Smooth muscle cell (in vitro differentiated cells): ENCODE results near the gene CAMTA1. TPM values are rescaled to one million over a fixed set of nuclear protein-coding genes. Genes with fewer than 3 reads are reported as not detected.

Experiments used
- DNase-seq: peaks from one replicate; lab custom pipeline; 2025; ENCODE audit not compliant: unreplicated experiment; lab: John Stamatoyannopoulos, UW
- H2AFZ ChIP-seq: fragments of 200-600 bp; sonication (generic); 2 replicates; pipeline ENCODE4 v1.6.0; 2016; ENCODE audit warnings: antibody characterized with exemption, low read depth, mild to moderate bottlenecking
- H3F3A ChIP-seq: fragments of 200-600 bp; sonication (generic); 2 replicates; pipeline ENCODE4 v1.6.0; 2017; ENCODE audit warnings: antibody characterized with exemption, low read depth
- H3K27ac ChIP-seq: fragments of 200-600 bp; sonication (generic); 2 replicates; pipeline ENCODE4 v1.5.1; 2016; ENCODE audit warnings: low read depth, mild to moderate bottlenecking
- H3K27me3 ChIP-seq: fragments of 200-600 bp; sonication (generic); 2 replicates; pipeline ENCODE4 v1.6.1; 2016; ENCODE audit warnings: low read depth, mild to moderate bottlenecking
- H3K36me3 ChIP-seq: fragments of 200-600 bp; sonication (generic); 2 replicates; pipeline ENCODE4 v1.5.1; 2016; ENCODE audit warnings: low read depth
- H3K4me1 ChIP-seq: fragments of 200-600 bp; sonication (generic); 2 replicates; pipeline ENCODE4 v1.5.1; 2016; ENCODE audit warnings: low read depth
- H3K4me2 ChIP-seq: fragments of 200-600 bp; sonication (generic); 2 replicates; pipeline ENCODE4 v1.6.0; 2016; ENCODE audit warnings: mild to moderate bottlenecking
- H3K4me3 ChIP-seq: fragments of 200-600 bp; sonication (generic); 2 replicates; pipeline ENCODE4 v1.5.1; 2016; ENCODE audit warnings: mild to moderate bottlenecking
- H3K79me2 ChIP-seq: fragments of 200-600 bp; sonication (generic); 2 replicates; pipeline ENCODE4 v1.6.0; 2016; ENCODE audit warnings: low read depth, mild to moderate bottlenecking
- H3K9ac ChIP-seq: fragments of 200-600 bp; sonication (generic); 2 replicates; pipeline ENCODE4 v1.6.0; 2016; ENCODE audit warnings: low read depth
- H3K9me3 ChIP-seq: fragments of 200-600 bp; sonication (generic); replicated peaks from 2 replicates; pipeline ENCODE4 v1.5.1; 2016; ENCODE audit warnings: low read depth
- H4K20me1 ChIP-seq: fragments of 200-600 bp; sonication (generic); 2 replicates; pipeline ENCODE4 v1.6.0; 2016; ENCODE audit warnings: low read depth
- CTCF ChIP-seq: fragments of 200-600 bp; sonication (generic); IDR thresholded peaks from 2 replicates; pipeline ENCODE4 v1.5.1; 2017; ENCODE audit warnings: borderline replicate concordance, mild to moderate bottlenecking, antibody characterized with exemption; ENCODE audit not compliant: insufficient read depth, poor library complexity, severe bottlenecking
- WGBS: methylation state at CpG from one replicate; pipeline ENCODE4 v1.1.7; 2016; ENCODE audit warnings: low lambda C conversion rate; 5-methylcytosine and 5-hydroxymethylcytosine counted together
- polyA plus RNA-seq: library from polyadenylated mRNA; unstranded; fragments of >200 nt; fragmentation: Nextera tagmentation; extraction: Ambion mirVana; gene quantifications from 2 replicates; pipeline ENCODE4 v1.2.1, GENCODE V29; 2016
- total RNA-seq: library from RNA; depleted of rRNA; stranded (reverse); fragments of >200 nt; gene quantifications from 2 replicates; pipeline ENCODE4 v1.2.3, GENCODE V29; 2014

The CAMTA1 gene
- total and polyA plus RNA-seq, 2 experiments from 2014 or later, result 139 to 145 TPM

DNA sequence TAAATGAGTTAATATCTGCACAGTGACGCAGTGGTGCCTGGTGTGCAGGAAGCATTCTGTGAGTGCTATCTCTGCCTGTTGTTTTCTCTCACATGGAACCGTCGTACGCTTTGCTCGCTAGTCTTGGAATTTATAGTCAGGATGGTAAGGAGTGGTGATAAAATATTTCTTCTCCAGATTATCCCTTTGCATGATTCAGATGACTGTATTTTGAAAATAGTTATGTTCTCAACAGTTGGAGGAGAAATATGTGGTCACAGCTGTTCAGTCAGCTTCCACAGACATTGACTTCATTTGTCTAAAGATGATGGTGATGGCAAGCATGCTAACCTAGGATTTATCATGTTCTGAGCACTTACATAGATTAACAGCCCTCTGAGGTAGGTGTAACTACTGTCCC lies 944.5 kb downstream of the CAMTA1 start:
- no peaks in the 10 kb centered on the region for H3K36me3 ChIP-seq
- no peaks in the 10 kb centered on the region for H3K79me2 ChIP-seq
- H3K27me3 ChIP-seq, result no peaks in the 10 kb centered on the region
- no peaks in the 10 kb centered on the region for H3K4me1 ChIP-seq
- DNase-seq, result no peak
- H3F3A ChIP-seq, result no peaks in the 10 kb centered on the region
- no peak overlapping the region for H3K4me2 ChIP-seq
- H3K27ac ChIP-seq, result no peak overlapping the region
- no peaks in the 10 kb centered on the region for H3K9me3 ChIP-seq
- 94% methylated on average over 5 of the region's 5 CpGs for WGBS
- H4K20me1 ChIP-seq, result no peaks in the 10 kb centered on the region
- no peak for TF ChIP-seq CTCF
- H3K4me3 ChIP-seq, result no peak overlapping the region
- H3K9ac ChIP-seq, result no peak overlapping the region
- no peak overlapping the region for H2AFZ ChIP-seq

DNA sequence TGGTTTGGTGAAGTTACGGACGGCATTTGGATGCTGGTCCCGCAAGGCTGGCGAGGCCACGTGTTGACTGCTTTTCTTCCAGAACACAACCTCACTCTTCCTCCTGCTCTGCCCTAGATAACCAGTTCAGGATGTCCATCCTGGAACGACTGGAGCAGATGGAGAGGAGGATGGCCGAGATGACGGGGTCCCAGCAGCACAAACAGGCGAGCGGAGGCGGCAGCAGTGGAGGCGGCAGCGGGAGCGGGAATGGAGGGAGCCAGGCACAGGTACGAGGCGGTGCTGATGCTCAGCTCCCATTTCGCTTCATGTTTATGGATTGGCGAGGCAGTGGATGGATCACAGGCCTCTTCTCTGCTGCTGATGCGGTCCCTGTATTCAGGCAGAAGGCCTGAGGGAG lies 947.1 kb downstream of the CAMTA1 start:
- Histone ChIP-seq H3F3A (no peaks in the 10 kb centered on the region), H4K20me1 (no peaks in the 10 kb centered on the region), H3K4me1 (no peaks in the 10 kb centered on the region), H2AFZ (no peak overlapping the region), H3K36me3 (no peaks in the 10 kb centered on the region), H3K4me2 (no peak overlapping the region), H3K9ac (no peak overlapping the region), H3K79me2 (no peaks in the 10 kb centered on the region), H3K27me3 (no peaks in the 10 kb centered on the region), H3K4me3 (no peak overlapping the region), H3K27ac (no peak overlapping the region), H3K9me3 (no peaks in the 10 kb centered on the region)
- no peak for TF ChIP-seq CTCF
- WGBS, result 91% methylated on average over 19 of the region's 19 CpGs
- DNase-seq, result no peak

DNA sequence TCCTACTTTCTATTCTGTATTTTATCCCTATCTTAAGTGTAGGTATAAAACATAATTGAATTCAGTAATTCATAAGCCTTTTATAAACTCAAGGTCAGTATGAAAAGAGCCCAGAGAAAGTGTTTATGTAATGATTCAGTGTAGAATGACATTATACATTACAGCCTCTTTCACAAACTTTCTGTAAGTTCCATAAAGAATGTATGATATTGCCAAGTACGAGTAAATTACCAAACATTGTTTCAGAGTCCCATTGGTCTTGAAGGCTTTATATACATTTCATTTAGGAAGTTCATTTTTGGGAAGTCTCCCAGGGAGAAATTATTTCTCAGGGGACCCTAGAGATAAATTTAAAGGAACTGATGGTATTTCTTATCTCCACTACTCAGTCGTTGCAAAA lies 948.0 kb downstream of the CAMTA1 start:
- no peaks in the 10 kb centered on the region for H3K4me1 ChIP-seq
- no peaks in the 10 kb centered on the region for H3F3A ChIP-seq
- no peak overlapping the region for H3K27ac ChIP-seq
- WGBS, result 92% methylated on average over 2 of the region's 2 CpGs
- no peak overlapping the region for H2AFZ ChIP-seq
- no peaks in the 10 kb centered on the region for H3K27me3 ChIP-seq
- H3K79me2 ChIP-seq, result no peaks in the 10 kb centered on the region
- H3K36me3 ChIP-seq, result no peaks in the 10 kb centered on the region
- TF ChIP-seq CTCF, result no peak
- DNase-seq, result no peak
- H3K9me3 ChIP-seq, result no peaks in the 10 kb centered on the region
- no peaks in the 10 kb centered on the region for H4K20me1 ChIP-seq
- H3K4me2 ChIP-seq, result no peak overlapping the region
- H3K4me3 ChIP-seq, result no peak overlapping the region
- no peak overlapping the region for H3K9ac ChIP-seq

- Histone ChIP-seq H4K20me1 (no peaks in the 10 kb centered on the region), H3K36me3 (no peaks in the 10 kb centered on the region), H3K9ac (no peak overlapping the region), H3K9me3 (no peaks in the 10 kb centered on the region), H3K79me2 (no peaks in the 10 kb centered on the region), H3K27ac (no peak overlapping the region), H3K4me1 (no peaks in the 10 kb centered on the region), H3K4me2 (no peak overlapping the region), H2AFZ (no peak overlapping the region), H3K27me3 (no peaks in the 10 kb centered on the region), H3K4me3 (no peak overlapping the region), H3F3A (no peaks in the 10 kb centered on the region)
- DNase-seq, result no peak
- WGBS, result 95% methylated on average over 6 of the region's 6 CpGs
- no peak for TF ChIP-seq CTCF
Observed at GRCh38 chr1:7738044-7738443, 952.8 kb downstream of the CAMTA1 start.
